Measurements from ENCODE around the gene ERICH6B. TPM values are rescaled to one million over a fixed set of nuclear protein-coding genes. Genes with fewer than 3 reads are reported as not detected.

Gene ERICH6B
- total RNA-seq, 1 experiment from 2014 or later: not detected

DNA sequence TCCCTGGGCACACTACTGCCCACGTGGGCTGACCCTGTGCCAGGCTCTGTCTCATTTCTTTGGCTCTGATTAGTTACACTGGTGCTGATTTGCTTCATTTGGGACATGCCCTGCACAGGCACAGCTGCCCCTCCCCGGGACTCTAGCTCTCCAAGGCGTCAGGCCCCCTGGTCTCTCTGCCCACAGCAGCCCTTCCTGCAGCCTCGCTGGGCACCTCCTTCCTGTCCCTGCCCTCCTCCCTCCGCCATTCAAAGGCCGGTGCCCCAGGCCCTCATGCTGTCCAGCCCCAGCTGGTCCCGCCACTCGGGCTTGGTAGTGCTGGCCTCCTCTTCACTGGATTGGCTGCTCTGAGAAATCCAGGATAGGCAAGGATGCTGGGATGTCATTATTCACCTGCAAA is 73.1 kb downstream of the ERICH6B start:
- no peak for DNase-seq (ENCODE audit: low read depth)

DNA sequence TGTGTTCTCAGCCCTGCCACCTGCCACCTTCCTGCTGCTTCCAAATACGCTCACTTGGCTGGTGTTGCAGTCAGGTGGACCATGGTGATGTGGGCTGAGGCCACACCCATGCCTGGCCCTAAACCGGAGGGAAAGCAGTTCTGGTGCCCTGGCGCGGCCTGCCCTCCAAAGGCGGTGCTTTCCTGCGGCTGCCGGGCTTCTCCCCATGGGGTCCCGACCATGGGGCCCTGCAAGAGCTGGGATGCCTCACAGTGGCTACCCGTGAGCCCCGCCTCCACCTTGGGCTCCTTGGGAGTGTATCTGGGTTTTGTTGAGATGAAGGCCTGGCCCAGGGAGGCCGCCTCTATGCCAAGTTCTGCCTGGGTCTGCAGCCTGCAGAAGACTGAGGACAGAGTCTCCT is 73.7 kb downstream of the ERICH6B start:
- no peak for DNase-seq (ENCODE audit: low read depth)

DNA sequence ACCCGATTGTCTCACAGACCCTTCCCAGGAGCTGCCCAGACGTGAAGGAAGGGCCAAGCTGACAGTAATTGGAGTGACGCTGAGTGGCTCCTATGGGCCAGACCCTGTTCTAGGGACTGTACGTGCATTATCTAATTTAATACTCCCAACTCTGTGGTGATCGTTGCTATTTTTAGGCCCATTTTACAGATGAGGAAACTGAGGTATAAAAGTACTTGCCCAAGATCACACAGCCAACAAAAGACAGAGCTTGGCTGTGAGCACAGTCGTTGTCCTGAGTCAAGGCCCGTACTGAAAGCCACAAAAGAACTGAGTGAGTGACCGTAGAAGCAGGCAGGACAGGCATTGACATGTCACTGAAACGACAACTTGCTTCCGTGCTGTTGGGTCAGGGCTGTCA is 74.7 kb downstream of the ERICH6B start:
- DNase-seq (ENCODE audit: low read depth): no peak

DNA sequence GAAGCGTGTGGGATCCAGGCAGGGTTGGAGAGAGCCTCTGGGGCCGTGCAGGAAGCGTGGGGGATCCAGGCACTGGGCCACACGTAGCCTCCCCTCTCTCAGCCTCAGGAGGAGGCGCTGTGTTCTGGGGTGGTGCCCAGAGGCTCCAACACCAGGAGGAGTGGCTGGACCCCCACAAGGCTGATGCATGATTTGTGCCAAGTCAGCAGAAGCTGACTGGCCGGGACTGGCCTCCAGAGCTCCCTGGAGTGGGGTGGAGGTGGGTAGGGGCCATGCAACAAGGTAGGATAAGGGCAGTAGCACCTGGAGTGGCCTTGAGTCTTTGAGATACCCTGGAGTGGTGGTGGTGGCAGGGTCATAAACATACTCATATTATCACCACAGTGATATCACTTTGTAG is 75.3 kb downstream of the ERICH6B start:
- DNase-seq (ENCODE audit: low read depth): no peak

DNA sequence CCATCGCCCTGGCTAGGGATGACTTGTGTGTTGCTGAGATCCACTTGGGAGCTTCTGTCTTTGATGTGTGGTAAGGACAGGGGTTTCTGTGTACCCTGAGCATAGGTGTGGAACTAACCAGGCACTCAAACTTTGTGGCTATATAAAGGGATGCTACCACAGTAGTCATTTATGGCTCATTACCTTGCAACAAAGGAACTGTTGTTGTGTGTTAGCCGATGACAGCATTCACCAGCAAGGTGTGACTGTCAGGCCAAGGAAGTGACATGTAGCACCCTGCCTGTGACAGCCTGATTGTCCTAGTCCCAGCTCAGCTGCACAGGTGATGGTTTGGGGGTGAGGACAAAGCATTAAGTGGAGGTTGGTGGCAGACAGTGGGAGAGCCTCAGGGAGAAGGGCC is 77.2 kb downstream of the ERICH6B start:
- DNase-seq (ENCODE audit: low read depth): no peak

DNA sequence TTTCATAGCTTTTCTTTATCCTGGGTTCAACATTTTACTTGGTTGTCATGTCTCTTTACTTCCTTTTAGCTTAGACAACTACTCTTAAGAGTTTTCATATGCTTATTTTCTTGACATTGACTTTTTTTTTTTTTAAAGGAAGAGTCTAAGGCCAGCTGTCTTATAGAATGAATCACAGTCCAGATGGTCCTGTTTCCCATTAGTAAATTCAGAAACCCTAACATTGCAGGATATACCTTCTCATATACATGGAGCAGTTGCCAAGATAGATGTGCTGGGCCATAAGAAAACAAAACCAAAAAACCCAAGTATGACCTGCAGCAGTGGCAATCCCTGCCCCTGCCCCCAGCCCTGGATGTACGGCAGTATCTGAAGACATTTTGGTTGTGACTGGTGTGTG is 78.0 kb downstream of the ERICH6B start:
- no peak for DNase-seq (ENCODE audit: low read depth)

DNA sequence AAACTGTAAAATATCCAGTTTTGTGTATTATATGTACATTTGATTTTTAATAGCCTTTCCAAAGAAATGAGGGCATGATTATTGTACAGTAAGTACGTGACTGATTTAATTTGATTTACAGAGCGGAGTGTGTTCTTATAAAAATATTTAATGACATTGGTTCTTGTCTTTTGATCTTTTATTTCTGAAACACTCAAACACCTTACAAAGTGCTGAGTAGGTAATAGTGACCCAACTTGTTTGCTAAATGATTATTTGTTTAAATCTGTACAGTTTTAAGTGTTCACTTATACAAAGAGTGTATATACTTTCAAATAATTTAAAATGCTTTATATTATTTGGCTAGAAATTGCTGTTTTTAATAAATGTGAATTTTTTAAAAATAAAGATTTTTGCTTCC is 79.3 kb downstream of the ERICH6B start:
- no peak for DNase-seq (ENCODE audit: low read depth)

DNA sequence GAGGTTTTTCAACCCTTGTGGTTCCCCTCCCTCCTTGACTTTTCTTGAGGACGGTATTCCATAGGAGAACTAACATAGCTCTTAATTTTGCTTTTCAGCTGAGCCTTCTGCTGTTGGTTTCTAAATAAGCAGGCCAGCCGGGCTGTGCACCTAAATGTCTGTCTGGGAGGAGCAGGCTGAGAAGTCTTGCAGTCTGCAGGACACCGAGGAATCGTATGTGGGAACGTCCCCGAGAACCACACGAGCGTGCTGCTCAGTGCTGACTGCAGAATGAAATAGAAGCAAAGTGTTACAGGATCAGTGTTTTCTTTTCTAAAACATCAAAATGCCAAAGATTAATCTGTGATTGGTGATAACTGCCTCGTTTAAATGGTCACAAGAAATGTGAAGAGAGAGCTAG is 80.9 kb downstream of the ERICH6B start:
- no peak for DNase-seq (ENCODE audit: low read depth)

DNA sequence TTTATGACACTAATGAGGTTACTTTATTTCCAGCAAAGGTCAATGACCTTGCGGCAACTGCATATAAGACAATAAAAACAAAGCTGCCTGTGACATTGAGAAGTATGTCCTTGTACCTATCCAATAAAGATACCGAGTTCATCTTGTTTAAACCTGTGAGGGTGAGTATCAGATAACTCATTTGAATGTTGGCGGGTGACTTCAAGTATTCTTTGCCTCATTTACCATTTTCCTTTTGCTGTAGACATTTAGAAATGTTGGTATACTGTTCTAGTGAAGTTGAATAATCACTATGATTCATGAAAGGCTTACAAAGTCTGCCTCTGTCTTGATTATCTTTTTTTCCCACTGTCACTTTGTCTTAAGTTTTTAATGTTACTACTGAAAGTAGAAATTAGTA is 85.8 kb downstream of the ERICH6B start:
- no peak for DNase-seq (ENCODE audit: low read depth)

DNA sequence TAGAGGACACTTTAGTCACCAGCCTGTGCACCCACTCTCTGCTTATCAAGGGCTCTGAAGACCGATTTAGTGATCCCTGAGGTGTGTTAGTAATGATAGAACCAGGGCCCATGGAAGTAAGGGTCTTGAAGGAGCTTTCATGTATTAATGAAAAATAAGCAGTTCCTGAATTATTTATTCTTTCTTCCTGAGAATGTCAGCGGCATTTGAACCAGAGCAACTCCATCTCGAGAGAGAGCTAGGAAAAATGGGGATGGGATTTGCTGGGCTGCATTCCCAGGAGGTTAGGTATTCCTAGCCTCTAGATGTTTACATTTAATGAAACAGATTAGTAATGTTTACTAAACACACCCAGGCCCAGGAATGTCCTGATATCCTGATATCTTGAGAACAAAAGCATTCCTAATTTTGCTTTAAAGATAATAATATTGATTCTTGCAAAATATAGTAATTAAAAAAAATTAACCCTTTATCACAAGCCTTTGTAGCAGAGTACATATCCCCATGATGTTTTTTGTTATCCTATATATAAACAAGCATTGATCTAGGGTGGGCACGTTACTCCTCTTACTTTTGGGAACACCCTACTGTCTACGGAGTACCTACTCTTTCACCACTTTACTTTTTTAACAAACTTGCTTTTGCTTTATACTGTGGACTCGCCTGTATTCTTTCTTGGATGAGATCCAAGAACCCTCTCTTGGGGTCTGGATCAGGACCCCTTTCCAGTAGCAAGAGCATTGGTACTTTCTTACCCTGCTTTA is 87.7 kb downstream of the ERICH6B start:
- DNase-seq (ENCODE audit: low read depth): no peak

DNA sequence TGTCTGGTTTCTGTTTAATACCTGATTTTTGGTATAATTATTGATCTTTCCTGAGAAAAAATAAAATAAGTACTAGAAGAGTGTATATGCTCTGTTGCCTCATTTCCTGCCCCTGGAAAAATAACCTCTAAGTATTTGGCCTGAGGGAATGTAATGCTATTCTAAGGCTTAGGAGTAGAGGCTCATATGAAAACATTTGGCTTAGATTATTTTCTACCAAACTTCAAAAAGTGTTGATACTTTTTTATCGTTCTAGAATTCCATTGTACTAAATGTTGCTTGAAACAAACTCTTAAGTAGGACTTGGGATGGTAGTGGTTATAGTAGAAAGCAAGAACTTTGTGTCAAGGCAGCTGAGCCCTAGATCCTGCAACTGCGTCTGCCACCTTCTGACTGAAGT is 93.0 kb downstream of the ERICH6B start:
- DNase-seq (ENCODE audit: low read depth): no peak

DNA sequence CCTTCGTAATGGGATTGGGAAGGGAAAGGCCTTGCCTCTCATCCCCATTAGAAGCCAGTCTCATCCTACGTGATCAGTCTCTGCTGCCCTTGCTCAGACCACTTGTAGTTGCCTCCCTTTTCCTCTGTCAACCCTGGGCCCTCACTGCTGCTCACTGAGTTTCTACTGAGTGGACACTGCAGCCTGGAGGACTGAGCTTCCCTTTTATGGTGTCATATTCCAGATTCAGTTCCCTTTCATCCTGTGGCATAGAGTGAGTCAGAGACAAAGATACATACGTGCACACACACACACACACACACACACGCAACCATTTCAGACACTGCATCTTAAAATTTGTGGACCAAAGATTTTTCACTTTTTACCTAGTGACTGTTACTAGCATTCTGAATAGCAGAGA is 94.2 kb downstream of the ERICH6B start:
- no peak for DNase-seq (ENCODE audit: low read depth)

DNA sequence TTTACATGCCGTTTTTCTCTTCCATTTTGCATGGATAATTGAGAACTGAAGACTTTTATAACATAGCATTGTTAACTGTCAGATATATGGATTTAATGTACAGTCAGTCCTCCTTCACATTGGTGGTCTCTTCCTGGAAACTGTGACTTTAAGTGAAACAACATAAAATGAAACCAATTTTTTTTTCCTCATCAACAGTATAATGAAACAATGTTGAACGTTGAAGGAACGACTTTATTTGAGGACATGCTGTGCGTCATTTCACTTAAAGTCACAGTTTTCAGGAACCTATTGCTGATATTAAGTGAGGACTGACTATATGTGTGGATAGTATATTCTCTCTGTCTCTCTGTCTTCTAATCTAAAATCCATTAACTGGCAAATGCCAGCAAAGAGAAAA is 96.0 kb downstream of the ERICH6B start:
- DNase-seq (ENCODE audit: low read depth): no peak

DNA sequence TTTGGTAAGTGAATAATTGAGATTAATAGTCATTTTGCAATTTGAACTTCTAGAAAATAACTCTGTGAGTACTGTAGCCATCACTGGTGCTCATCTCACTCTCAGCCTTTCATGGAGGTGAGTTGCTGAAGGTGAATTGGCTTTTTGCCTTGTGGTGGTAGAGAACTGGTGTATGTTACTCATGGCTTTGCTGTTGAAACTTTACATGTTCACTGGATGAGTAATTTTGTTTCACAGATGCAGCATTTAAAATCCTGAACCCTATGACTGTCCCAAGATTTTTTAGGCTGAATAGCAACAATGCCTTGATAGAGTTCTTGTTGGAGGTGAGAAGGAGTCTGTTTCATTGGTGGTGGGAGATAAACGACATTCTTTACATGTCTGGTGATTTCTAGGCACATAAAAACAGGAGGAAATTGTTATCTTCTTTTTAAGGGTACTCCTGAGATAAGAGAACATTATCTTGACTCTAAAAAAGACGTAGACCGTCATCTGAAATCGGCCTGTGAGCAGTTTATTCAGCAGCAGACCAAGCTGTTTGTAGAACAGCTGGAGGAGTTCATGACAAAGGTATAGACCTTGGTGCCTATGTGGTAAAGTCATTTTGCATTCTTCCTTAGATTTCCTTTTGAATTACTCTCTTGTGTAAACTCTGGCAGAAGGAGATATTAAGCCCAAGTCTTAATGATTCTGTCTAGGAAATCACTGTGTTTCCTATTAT is 96.9 kb downstream of the ERICH6B start:
- no peak for DNase-seq (ENCODE audit: low read depth)

DNA sequence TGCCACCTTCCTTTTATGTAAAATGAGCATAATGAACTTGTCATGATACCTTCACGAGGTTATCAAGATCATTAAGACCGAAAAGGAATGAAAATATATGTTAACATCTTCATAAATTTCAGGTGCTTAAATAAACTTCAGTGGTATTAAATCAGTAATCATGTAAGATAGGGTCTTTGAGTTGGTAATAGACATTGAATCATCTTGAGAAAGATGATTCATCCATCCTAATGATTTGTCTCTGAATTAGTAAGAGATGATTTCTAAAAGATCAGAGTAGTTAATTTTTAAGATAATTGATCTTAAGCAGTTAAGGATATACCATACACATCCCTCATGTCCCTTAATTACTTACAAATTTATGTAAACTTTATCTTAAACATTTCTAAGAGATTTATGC is 98.8 kb downstream of the ERICH6B start:
- no peak for DNase-seq (ENCODE audit: low read depth)

DNA sequence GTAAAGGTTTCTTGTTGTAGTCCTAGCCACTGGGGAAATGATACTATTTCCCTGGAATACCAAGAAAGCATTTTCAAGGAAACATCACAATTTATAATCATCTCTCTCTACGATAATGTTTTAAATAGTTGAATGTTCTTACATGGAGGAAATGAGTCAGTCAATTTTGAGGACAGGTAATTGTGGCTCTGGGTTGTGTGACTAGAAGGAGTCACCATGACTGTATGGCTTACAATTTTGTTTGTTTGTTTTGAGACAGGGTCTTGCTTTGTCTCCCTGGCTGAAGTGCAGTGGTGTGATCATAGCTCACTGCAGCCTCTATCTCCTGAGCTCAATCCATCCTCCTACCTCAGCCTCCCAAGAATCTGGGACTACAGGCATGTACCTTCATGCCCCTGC is 103.4 kb downstream of the ERICH6B start:
- peak; percentile 35 for DNase-seq (ENCODE audit: low read depth)

DNA sequence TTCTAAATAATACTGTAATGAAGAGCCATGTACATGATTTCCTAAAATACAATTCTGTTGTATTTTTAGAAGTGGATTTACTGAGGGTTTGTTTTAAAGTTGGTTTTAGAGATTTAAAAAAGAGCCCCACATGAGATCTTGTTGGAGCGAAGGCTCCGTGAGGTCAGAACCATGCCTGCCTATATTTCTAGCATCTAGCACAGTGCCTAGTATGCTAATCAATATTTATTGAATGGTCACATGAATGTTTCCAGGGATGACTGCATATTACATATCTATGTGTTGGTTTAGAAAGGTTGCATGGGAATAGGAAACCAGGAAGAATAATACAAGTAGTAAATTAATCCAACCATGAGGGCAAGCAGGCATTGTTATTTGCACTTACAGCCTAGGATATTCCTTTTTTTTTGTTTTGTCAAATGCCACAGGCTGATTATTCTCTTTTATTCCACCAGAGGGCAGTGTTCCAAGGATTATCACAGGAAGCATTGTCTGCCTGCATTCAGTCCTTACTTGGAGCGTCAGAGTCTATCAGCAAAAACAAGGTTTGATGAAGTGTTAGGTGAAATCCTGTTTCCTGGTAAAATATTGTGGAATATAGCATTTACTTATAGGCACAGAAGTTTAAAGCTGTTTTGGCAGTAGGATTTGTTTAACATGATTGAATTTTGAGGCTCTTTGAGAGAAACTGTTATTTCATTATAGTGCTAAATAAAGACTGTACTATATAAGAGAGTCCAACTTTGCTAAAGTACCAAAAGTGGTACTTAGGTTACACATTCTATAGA is 104.0 kb downstream of the ERICH6B start:
- DNase-seq (ENCODE audit: low read depth): peak; percentile 57

DNA sequence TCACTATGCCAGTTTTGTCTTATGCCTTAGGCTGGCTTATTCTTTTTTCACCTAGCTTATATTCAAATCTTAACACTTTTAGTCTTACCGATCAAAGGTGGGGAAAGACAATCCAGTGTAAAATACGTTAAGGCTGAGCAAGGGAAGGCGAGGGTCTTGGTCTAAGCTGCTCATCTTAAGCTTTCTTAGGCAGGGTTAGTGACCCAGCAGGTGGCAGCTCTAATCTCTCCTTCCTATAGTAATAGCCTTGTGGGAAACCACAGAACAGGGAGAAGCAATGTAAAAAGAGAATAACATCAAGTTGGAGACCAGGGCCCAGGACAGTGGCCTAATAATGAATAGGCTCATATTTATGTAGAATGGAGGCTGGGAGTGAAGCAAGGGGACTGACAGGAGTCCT is 104.9 kb downstream of the ERICH6B start:
- no peak for DNase-seq (ENCODE audit: low read depth)

DNA sequence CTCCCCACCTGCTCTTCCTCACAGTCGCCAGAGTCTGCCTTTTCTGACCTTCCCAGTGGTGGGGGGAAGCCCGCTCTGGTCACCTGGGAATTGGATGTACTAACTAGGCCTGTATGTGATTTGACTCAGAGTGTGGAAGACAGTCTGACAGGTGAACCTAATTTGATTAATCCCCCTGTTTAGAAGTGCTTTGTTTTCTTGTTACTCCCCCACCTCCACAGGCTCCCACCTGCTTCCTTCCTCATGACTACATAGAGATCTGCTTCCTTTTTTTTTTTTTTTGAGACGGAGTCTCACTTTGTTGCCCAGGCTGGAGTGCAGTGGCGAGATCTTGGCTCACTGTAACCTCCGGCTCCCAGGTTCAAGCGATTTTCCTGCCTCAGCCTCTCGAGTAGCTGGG is 106.8 kb downstream of the ERICH6B start:
- no peak for DNase-seq (ENCODE audit: low read depth)

DNA sequence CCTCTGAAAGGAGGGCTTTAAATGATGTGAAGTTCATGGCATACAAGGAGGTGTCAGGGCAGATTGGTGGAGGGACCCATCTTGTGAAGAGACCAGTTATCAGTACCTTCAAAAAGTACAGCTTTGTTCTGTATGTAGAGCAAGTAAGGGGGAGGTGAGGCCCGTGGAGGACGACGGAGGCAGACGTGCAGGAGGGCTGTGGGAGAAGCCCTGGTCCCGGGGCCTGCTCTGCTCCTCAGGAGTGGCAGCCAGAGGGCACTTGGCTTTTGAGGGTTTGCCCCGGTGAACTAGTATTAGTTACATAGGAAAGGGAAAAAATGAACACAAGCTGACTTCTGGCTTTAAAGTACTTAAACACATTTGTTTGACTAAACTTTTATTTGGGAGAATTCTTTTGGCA is 108.7 kb downstream of the ERICH6B start:
- no peak for DNase-seq (ENCODE audit: low read depth)

DNA sequence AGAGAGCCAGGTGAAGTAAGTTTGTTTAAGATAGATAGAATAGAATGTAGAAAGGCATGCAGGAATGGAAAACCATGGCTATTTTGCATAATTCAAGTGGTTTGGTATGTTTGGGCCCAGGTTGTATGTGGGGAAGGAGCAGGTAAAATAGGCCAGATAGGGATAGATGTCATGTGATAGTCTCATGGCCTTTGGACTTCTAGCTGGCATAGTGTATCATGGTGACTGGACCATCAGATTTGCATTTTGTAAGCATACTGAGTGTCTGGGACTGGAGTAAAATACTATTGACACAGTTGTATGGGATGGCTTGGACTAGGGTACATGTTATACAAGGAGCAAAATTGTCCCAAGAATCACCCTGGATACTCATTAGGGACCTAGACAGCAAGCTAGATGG is 111.9 kb downstream of the ERICH6B start:
- no peak for DNase-seq (ENCODE audit: low read depth)

DNA sequence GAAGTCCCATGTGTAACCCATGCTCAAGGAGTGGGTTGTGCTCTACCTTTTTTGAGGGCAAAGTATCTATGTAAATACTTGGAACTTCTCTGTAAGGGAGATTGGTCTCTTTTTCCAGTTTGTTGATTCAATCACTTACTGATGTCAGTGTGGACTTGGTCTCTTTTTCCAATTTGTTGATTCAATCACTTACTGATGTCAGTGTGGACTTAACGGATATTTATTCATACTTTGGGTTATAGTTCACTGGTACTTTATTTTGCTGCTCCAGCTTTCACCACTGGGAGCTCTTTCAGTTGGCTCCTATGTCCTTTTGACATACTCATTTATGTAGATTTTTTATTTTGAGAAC is 114.4 kb downstream of the ERICH6B start:
- no peak for DNase-seq (ENCODE audit: low read depth)
